Measurements from ENCODE around the gene RPP14. TPM values are rescaled to one million over a fixed set of nuclear protein-coding genes. Genes with fewer than 3 reads are reported as not detected.
"Not testable (repeated sequence)": the region's sequence is repeated elsewhere in the genome, so short reads cannot be mapped to it uniquely, and the experiment has no call there.

RPP14 gene
- total and polyA plus RNA-seq, 12 donors = 12.5 to 34.4 (median 23.2) TPM

DNA sequence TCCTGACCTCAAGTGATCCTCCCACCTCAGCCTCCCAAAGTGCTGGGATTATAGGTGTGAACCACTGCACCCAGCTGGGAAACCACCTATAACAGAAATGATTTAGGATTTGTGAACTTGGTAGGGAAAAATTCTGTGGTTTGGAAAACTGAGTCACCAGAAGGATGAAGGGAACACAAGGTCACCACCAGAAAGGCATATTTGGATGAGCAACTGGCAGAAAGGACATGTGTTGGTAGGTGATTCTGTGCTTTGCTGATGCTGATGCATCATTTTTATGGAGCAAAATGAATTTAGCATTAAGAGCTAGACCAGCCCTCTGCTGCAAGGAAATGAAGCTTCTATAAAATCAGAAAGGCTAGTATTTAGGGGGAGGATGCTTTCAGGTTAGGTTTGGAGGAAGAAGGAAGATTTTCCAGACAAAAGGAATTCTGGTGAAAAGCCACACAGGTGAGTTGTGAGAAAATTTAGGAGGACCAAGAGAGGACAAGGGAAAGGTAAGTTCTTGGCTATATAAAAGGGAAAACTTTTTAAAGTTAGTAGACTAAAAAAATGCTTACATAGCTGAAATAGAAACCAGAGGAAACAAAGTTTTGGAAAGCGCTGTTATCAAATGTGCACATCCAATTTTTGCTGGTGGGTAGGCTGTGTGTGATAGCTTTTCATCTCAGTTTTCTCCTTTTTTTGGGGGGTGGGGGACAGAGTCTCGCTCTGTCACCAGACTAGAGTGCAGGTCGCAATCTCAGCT, 30.3 kb downstream of the RPP14 start:
- Histone ChIP-seq H3K36me3 (peaks cover 0 to 17% (median 0%) of the 10 kb centered on the region in 9 donors), H3K4me1 (peaks cover 3 to 44% (median 19%) of the 10 kb centered on the region in 9 donors), H3K9me3 (no peaks in the 10 kb centered on the region), H3K27ac (peak overlapping the region in 1 of 10 donors; percentile 89), H3K27me3 (no peaks in the 10 kb centered on the region), H3K4me3 (no peak overlapping the region)
- ATAC-seq (no peak), DNase-seq (no peak)
- TF ChIP-seq, protein P1, sequence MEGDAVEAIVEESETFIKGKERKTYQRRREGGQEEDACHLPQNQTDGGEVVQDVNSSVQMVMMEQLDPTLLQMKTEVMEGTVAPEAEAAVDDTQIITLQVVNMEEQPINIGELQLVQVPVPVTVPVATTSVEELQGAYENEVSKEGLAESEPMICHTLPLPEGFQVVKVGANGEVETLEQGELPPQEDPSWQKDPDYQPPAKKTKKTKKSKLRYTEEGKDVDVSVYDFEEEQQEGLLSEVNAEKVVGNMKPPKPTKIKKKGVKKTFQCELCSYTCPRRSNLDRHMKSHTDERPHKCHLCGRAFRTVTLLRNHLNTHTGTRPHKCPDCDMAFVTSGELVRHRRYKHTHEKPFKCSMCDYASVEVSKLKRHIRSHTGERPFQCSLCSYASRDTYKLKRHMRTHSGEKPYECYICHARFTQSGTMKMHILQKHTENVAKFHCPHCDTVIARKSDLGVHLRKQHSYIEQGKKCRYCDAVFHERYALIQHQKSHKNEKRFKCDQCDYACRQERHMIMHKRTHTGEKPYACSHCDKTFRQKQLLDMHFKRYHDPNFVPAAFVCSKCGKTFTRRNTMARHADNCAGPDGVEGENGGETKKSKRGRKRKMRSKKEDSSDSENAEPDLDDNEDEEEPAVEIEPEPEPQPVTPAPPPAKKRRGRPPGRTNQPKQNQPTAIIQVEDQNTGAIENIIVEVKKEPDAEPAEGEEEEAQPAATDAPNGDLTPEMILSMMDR (IDR thresholded peaks at IDR 0.05) = no peak
- 98 to 100% methylated on average over 3 of the region's 3 CpGs for WGBS, 2 donors
- intact Hi-C loops (cut with DNase I) = loop anchor here in 5 of 10 donors (5.0 to 10.0 kb wide), 3 partner anchors 48 to 158 kb away; partner anchors contain the start of gene KCTD6 (in 3 of the 5)

- H3K27ac ChIP-seq = no peak overlapping the region
- DNase-seq (no peak), ATAC-seq (no peak)
- intact Hi-C loops (cut with DNase I) = loop anchor here in 5 of 10 donors (5.0 to 10.0 kb wide), 3 partner anchors 48 to 158 kb away; partner anchors contain the start of gene KCTD6 (in 3 of the 5)
- H3K27me3 ChIP-seq = no peaks in the 10 kb centered on the region
- WGBS, 2 donors = 98 to 100% methylated on average over 1 of the region's 1 CpG
- TF ChIP-seq, protein P1 (IDR thresholded peaks at IDR 0.05) = no peak
- no peak overlapping the region for H3K4me3 ChIP-seq
- H3K9me3 ChIP-seq = no peaks in the 10 kb centered on the region
- peaks cover 1 to 41% (median 15%) of the 10 kb centered on the region in 9 donors for H3K4me1 ChIP-seq
- H3K36me3 ChIP-seq = peaks cover 0 to 25% (median 0%) of the 10 kb centered on the region in 9 donors
Observed at GRCh38 chr3:58337190-58337589, 31.1 kb downstream of the RPP14 start.

GRCh38 chr3:58339146-58339545, 33.1 kb downstream of the RPP14 start:
- WGBS, 2 donors = 96 to 97% methylated on average over 12 of the region's 12 CpGs

DNA sequence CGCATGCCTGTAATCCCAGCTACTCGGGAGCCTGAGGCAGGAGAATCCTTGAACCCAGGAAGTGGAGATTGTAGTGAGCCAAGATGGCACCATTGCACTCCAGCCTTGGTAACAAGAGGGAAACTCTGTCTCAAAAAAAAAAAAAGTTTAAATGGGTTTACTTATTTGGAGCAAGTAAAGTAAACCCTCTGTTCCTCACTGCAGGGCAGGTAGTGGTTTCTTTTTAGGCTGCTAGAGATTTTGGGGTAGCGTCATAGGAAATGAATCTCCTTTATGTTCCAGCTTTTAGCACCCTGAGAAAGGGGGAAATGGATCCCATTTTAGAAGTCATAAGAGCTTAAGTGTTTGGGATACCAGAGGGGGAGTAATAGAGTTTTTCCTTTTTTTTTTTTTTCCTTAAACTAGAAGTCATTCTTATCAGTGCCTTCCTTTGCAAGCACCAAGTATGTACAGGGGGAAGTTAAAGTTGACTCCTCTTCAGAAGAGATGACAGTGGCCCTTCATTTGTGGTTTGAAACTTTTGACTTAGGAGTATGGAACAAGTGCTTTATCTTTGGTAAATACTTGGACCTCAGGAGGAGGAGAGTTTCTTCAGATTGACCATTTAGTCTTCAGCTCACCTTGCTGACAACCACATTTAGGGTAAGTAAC, 34.7 kb downstream of the RPP14 start:
- H3K9me3 ChIP-seq = no peaks in the 10 kb centered on the region
- intact Hi-C loops (cut with DNase I) = loop anchor here in 1 of 10 donors (5.0 kb wide), 1 partner anchor 47 kb away; no protein-coding TSS in a partner anchor

More at GRCh38 chr3:58339146-58339545, 33.1 kb downstream of the RPP14 start:
- DNase-seq, H3K27ac ChIP-seq, ATAC-seq, H3K9me3 ChIP-seq, H3K4me3 ChIP-seq, H3K27me3 ChIP-seq: not testable (repeated sequence)
- peaks cover 0 to 31% (median 9%) of the 10 kb centered on the region in 9 donors for H3K4me1 ChIP-seq
- intact Hi-C loops (cut with DNase I) = loop anchor here in 5 of 10 donors (5.0 to 10.0 kb wide), 3 partner anchors 46 to 156 kb away; partner anchors contain the start of gene KCTD6 (in 3 of the 5)
- H3K36me3 ChIP-seq = peaks cover 0 to 42% (median 0%) of the 10 kb centered on the region in 9 donors

More for the DNA sequence above, 34.7 kb downstream of the RPP14 start:
- DNase-seq = no peak
- no peak overlapping the region for H3K4me3 ChIP-seq
- H3K36me3 ChIP-seq = peaks cover 0 to 42% (median 0%) of the 10 kb centered on the region in 9 donors
- TF ChIP-seq, protein P1 (IDR thresholded peaks at IDR 0.05) = no peak
- no peaks in the 10 kb centered on the region for H3K27me3 ChIP-seq
- 95 to 97% methylated on average over 3 of the region's 3 CpGs for WGBS, 2 donors
- H3K27ac ChIP-seq = no peak overlapping the region
- H3K4me1 ChIP-seq = peaks cover 0 to 19% (median under 1%) of the 10 kb centered on the region in 9 donors
- no peak for ATAC-seq
